Measurements from ENCODE around the gene COL11A2. TPM values are rescaled to one million over a fixed set of nuclear protein-coding genes. Genes with fewer than 3 reads are reported as not detected.

COL11A2 gene
- total RNA-seq, 1 donor from 2014 or later, result 0.96 TPM

DNA sequence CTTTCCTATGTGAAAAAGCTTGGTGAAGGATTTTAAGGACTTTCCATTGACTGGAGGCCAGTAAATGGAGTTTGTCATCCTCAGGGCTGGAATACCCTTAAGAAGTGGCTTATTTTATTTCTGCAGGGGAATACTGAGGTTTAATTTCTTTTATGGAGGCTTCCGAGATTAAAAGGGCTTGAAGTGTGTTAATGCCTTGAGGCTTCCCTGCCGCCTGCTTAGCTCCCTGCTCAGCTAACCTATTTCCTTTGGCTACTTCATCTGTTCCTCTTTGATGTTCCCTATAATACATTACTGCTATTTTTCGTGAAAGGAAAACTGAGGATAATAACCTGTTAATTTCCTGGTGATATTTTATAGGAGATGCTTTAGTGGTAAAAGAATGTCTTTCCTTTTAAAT lies 72.3 kb downstream of the COL11A2 start:
- DNase-seq (ENCODE audit: low read depth), result no peak

GRCh38 chr6:33118525-33119123 lies 73.6 kb downstream of the COL11A2 start:
- peak; percentile 63 for DNase-seq (ENCODE audit: low read depth)

- DNase-seq (ENCODE audit: low read depth), result no peak
Observed at GRCh38 chr6:33117811-33118277, 74.4 kb downstream of the COL11A2 start.

DNA sequence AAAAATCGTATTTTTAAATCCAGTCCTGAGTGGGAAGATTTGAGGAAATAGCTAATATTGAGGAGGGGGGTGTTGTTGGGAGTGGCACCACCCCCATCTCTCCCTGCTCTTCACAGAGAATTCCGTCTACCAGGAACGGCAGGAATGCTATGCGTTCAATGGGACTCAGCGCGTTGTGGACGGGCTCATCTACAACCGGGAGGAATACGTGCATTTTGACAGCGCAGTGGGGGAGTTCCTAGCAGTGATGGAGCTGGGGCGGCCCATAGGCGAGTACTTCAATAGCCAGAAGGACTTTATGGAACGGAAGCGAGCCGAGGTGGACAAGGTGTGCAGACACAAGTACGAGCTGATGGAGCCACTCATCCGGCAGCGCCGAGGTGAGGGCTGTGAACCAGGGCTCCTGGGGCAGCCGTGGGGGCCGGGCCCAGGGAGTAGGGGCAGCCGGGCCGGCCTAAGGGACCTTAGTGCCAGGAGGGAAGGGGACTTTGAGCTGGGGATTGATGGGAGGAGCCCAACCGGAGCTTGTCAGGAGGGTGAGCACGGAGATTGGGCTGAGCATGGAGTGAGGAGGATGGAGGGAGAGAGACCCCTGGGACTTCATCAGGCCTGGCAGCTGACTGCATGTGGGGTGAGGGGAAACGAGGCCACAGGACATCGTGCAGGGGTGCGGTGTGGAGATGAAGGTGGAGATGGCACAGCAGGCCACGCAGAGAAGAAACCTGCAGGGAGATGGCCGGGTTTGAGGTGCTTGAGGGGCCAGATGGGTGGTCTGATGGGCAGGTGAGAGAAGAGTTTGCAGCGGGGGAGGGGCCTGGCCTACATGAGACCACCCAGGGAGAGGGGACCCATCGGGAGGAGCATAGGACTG lies 75.2 kb downstream of the COL11A2 start:
- DNase-seq (ENCODE audit: low read depth), result no peak

- DNase-seq (ENCODE audit: low read depth), result no peak
Observed at GRCh38 chr6:33116417-33116816, 75.8 kb downstream of the COL11A2 start.

DNA sequence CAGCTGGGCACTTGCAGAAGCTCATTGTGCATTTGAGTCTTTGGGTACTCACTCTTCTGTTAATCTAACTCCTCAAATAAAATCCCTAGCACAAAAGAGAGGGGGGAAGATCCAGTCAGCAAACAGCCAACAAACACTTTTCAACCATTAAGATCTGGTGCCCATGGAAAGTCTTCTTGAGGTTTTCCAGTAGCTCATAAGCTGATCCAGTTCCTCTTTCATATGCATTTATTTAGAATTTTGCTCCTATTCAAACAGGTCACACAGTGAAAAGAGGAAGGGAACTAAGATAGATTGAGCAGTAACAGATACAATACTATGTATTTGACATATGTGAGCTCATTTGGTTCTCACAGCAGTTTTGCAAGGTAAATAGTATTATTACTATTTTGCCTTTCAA lies 77.9 kb downstream of the COL11A2 start:
- DNase-seq (ENCODE audit: low read depth), result no peak

- no peak for DNase-seq (ENCODE audit: low read depth)
Observed at GRCh38 chr6:33113755-33114154, 78.5 kb downstream of the COL11A2 start.

MicroRNA genes within 50 kb of the gene (microRNA counts, 767-probe panel; counts per million panel counts)
- not detected for microRNA hsa-miR-219-1-3p
- microRNA hsa-miR-219-5p, result not detected

Small RNA genes lying within 50 kb of the gene (microRNA-seq; reads per million reads assigned to microRNA genes)
- 0.81 reads per million for gene MIR219A1

Other genes with a start within 250 kb of the COL11A2 start
- gene HLA-DMA, start 239.4 kb downstream of the COL11A2 start, total RNA-seq, result 2.1 and 4.3 TPM in 2 replicates
- gene BRD2, start 223.9 kb downstream of the COL11A2 start, total RNA-seq, result 108 and 112 TPM in 2 replicates
- gene HLA-DOA, start 182.9 kb downstream of the COL11A2 start, total RNA-seq, result not detected in 2 replicates
- gene HLA-DPA1, start 118.8 kb downstream of the COL11A2 start, total RNA-seq, result 0.27 and 0.68 TPM in 2 replicates
- 0.19 TPM in 1 of 2 replicates, not detected in the other for gene HLA-DPB1, start 116.5 kb downstream of the COL11A2 start, total RNA-seq
- gene RXRB, start 8.2 kb upstream of the COL11A2 start, total RNA-seq, result 29.3 and 36.9 TPM in 2 replicates
- gene SLC39A7, start 8.4 kb upstream of the COL11A2 start, total RNA-seq, result 95.9 and 162 TPM in 2 replicates
- gene HSD17B8, start 12.2 kb upstream of the COL11A2 start, total RNA-seq, result 9.4 and 15.9 TPM in 2 replicates
- 21.6 and 21.8 TPM in 2 replicates for gene RING1, start 16.0 kb upstream of the COL11A2 start, total RNA-seq
- gene VPS52, start 79.4 kb upstream of the COL11A2 start, total RNA-seq, result 45.9 and 51.2 TPM in 2 replicates
- gene RPS18, start 79.6 kb upstream of the COL11A2 start, total RNA-seq, result 1,802 and 1,984 TPM in 2 replicates
- gene B3GALT4, start 84.7 kb upstream of the COL11A2 start, total RNA-seq, result 0.21 TPM in 1 of 2 replicates, not detected in the other
- 74.7 and 95.2 TPM in 2 replicates for gene WDR46, start 96.8 kb upstream of the COL11A2 start, total RNA-seq
- 61.0 and 71.6 TPM in 2 replicates for gene PFDN6, start 97.1 kb upstream of the COL11A2 start, total RNA-seq
- 27.9 and 31.0 TPM in 2 replicates for gene RGL2, start 106.5 kb upstream of the COL11A2 start, total RNA-seq
- 66.3 and 69.2 TPM in 2 replicates for gene TAPBP, start 121.6 kb upstream of the COL11A2 start, total RNA-seq
- gene ZBTB22, start 125.3 kb upstream of the COL11A2 start, total RNA-seq, result 19.0 and 22.6 TPM in 2 replicates
- gene DAXX, start 130.5 kb upstream of the COL11A2 start, total RNA-seq, result 37.6 and 39.6 TPM in 2 replicates
- gene KIFC1, start 199.4 kb upstream of the COL11A2 start, total RNA-seq, result 0.35 and 0.52 TPM in 2 replicates
- gene PHF1, start 218.5 kb upstream of the COL11A2 start, total RNA-seq, result 54.4 and 55.5 TPM in 2 replicates
- 163 and 189 TPM in 2 replicates for gene CUTA, start 225.6 kb upstream of the COL11A2 start, total RNA-seq
- gene SYNGAP1, start 227.6 kb upstream of the COL11A2 start, total RNA-seq, result 2.7 and 2.8 TPM in 2 replicates